Mucosa of descending colon (tissue), 3 donors: ENCODE results near the gene OR4D5. TPM values are rescaled to one million over a fixed set of nuclear protein-coding genes. Genes with fewer than 3 reads are reported as not detected.

Source experiments
- ATAC-seq: fragments of 200-7000 bp; cut with Tn5 transposase; one replicate; pipeline ENCODE4 v1.9.1; 2020; ENCODE audit warnings: mild to moderate bottlenecking, moderate library complexity
- DNase-seq, 3 donors: peaks; one replicate each; pipeline ENCODE4 v3.0.0-alpha.2; 2020
- H3K36me3 ChIP-seq: fragments of 200-600 bp; one replicate; pipeline ENCODE4 v1.8.0; 2021; ENCODE audit warnings: low read depth, mild to moderate bottlenecking
- H3K4me1 ChIP-seq: fragments of 200-600 bp; one replicate; pipeline ENCODE4 v1.8.0; 2021; ENCODE audit warnings: low read depth, mild to moderate bottlenecking
- H3K4me3 ChIP-seq: fragments of 200-600 bp; one replicate; pipeline ENCODE4 v1.8.0; 2021; ENCODE audit warnings: mild to moderate bottlenecking
- H3K9me3 ChIP-seq: fragments of 200-600 bp; one replicate; pipeline ENCODE4 v1.8.0; 2021; ENCODE audit warnings: mild to moderate bottlenecking
- CTCF ChIP-seq: fragments of 200-600 bp; IDR thresholded peaks from one replicate; pipeline ENCODE4 v1.8.0; 2022; ENCODE audit warnings: antibody characterized with exemption, mild to moderate bottlenecking
- intact Hi-C, 2 donors: fragments of 100-400 bp; cut with DNase I in 1 of 2; cut with micrococcal nuclease in 1 of 2; formaldehyde crosslinking; loops; one replicate each; pipeline versions ENCODE4 v1.11.0 to v1.11.1; 2022; cut with DNase I, micrococcal nuclease
- total RNA-seq, 3 donors: library from RNA; stranded (reverse); fragmentation: NEBNext Ultra II Directional in 2 of 3; extraction: Animal tissue kit (Norgen Biotek cat#: 25700) in 2 of 3; gene quantifications; one replicate each; pipeline versions ENCODE4 v1.2.1 to v1.2.4, GENCODE V29; 2021 to 2023
- donor health status: DM: no; HTN: no; CAD: no; lungs with moderate emphysema.
- donor health status: DM: no; HTN: no; CAD: no.
- donor health status: DM: no; HTN: yes; CAD: no.

The OR4D5 gene
- total RNA-seq, 3 donors from 2014 or later: 2.1 to 2.2 TPM; not detected in 1

DNA sequence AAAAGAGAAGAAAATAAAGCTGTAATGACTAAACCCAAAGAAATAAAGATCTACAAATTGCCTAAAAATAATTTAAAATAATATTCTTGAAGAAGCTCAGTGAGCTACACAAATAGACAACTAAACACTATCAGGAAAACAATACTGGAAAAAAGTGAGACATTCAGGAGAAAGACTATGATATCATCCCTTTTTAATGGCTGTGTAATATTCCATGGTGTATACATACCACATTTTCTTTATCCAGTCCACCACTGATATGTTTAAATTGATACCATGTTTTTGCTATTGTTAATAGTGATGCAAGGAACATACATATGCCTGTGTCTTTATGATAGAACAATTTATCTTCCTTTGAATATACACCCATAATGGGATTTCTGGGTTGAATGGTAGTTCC, 17.3 kb downstream of the OR4D5 start:
- DNase-seq: no peak

DNA sequence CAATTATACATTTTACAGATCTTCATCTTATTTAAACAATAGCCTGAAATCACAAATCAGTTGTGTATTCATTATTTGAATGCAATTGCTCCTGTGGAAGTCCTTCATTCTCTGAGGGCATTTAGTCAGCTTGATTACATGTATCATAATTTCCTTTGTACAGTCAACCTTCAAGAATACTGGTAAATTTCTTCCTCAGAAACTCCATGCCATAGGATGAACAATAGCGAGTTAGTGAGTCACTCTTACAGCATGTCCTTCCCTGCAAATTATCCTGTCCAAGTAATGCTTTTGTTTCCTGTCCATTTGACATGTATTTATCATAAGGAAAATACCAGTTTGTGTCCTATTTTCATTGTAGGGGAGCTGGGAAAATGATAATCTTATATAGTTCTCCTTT, 34.4 kb downstream of the OR4D5 start:
- Histone ChIP-seq H3K36me3 (no peaks in the 10 kb centered on the region), H3K9me3 (no peaks in the 10 kb centered on the region), H3K4me3 (no peak overlapping the region), H3K4me1 (no peaks in the 10 kb centered on the region)
- intact Hi-C loops: no loop called here
- ATAC-seq (no peak), DNase-seq (no peak)
- TF ChIP-seq CTCF: no peak

More for the DNA sequence above, 17.3 kb downstream of the OR4D5 start:
- TF ChIP-seq CTCF: no peak
- Histone ChIP-seq H3K4me3 (no peak overlapping the region), H3K36me3 (no peaks in the 10 kb centered on the region), H3K9me3 (no peaks in the 10 kb centered on the region), H3K4me1 (no peaks in the 10 kb centered on the region)
- intact Hi-C loops: no loop called here
- ATAC-seq: no peak

DNA sequence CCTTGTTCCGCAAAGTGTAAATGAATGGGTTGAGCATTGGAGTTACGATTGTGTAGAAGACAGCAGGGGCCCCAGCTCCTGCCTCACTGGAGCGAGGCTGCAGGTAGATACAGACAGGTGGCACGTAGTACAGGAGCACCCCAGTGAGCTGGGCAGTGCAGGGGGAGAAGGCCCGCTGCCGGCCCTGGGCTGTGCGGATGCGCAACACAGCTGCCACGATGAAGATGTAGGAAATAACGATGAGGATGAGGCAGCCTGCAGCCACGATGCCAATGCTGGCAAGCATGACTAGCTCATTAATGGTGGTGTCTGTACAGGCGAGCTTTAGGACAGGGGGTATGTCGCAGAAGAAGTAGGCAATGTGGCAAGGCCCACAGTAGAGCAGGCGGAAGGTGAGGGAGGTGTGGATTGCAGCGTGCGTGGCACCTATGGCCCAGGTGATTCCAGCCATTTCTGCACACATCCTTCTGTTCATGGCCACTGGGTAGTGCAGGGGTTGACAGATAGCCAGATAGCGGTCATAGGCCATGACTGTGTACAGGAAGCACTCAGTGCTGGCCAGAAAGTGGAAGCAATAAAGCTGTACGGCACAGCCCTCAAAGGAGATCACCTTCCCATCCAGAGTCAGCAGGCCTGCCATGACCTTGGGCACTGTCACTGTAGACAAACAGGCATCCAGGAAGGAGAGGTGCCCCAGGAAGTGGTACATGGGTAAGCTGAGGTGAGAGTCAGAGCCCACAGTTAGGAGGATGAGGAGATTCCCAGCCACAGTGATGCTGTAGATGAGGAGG, 37.5 kb downstream of the OR4D5 start:
- no peak for TF ChIP-seq CTCF
- H3K9me3 ChIP-seq: no peaks in the 10 kb centered on the region
- H3K36me3 ChIP-seq: no peaks in the 10 kb centered on the region
- no peak overlapping the region for H3K4me3 ChIP-seq
- no peak for DNase-seq
- no peak for ATAC-seq
- no peaks in the 10 kb centered on the region for H3K4me1 ChIP-seq
- intact Hi-C loops: no loop called here

DNA sequence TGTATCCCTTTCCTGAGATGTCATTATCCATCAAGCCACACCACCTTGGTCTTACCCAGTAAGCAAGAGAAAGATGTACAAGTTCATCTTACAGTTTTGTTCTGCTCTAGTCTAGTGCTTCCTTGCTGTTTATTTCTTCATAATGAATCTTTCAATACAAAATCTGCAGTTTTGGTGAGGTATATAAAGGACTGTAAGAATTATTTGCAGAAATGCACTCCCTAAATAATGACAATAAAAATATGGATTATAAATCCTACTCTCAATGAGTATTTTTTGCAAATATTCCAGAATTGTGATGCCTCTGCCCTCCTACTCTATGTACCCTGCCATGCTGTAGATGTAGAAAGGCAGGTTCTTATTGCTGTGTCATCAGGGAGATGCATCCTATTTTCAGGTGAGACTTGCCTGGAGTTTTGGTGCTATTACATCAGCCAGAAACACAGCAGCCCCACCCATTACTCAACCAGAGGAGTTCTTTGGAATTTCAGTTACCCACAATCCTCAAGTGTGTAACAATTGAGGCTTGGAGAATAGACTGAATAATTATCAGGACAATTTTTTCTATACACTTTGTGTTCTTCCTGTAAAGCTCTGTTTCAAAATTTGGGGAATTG, 38.4 kb downstream of the OR4D5 start, which contains the start of gene OR10S1:
TSS of gene OR10S1 (minus strand) at position 51 of the 617 bp plus-strand sequence. CDS start 117 bp downstream, outside the sequence.
- no peak for ATAC-seq
- TF ChIP-seq CTCF: no peak
- no peaks in the 10 kb centered on the region for H3K4me1 ChIP-seq
- intact Hi-C loops: no loop called here
- no peak for DNase-seq
- H3K9me3 ChIP-seq: no peaks in the 10 kb centered on the region
- H3K4me3 ChIP-seq: no peak within 1 kb of the TSS
- H3K36me3 ChIP-seq: no peaks in the 10 kb centered on the region

GRCh38 chr11:123979311-123979710, 39.9 kb downstream of the OR4D5 start:
- no peak for TF ChIP-seq CTCF
- H3K36me3 ChIP-seq: no peaks in the 10 kb centered on the region
- H3K9me3 ChIP-seq: no peaks in the 10 kb centered on the region
- DNase-seq: no peak
- ATAC-seq: no peak
- no peak overlapping the region for H3K4me3 ChIP-seq
- H3K4me1 ChIP-seq: no peaks in the 10 kb centered on the region
- intact Hi-C loops: no loop called here

Other genes with a start within 250 kb of the OR4D5 start
- gene ZNF202, start 198.0 kb upstream of the OR4D5 start, total RNA-seq: 10 to 100 TPM; 10.6 to 11.9 (median 11.1) TPM
- gene OR6X1, start 185.1 kb upstream of the OR4D5 start, total RNA-seq: not detected
- gene OR6M1, start 133.3 kb upstream of the OR4D5 start, total RNA-seq: not detected
- not detected for gene TMEM225, start 53.9 kb upstream of the OR4D5 start, total RNA-seq
- 1 to 10 TPM in 1 of 3 donors, under 1 TPM in 1, not detected in 1; 0.87 to 1.3 TPM for gene OR8D4, start 37.5 kb upstream of the OR4D5 start, total RNA-seq
- not detected for gene OR6T1, start 4.2 kb downstream of the OR4D5 start, total RNA-seq
- gene OR10S1, start 38.2 kb downstream of the OR4D5 start, total RNA-seq: not detected
- gene OR10G6, start 55.5 kb downstream of the OR4D5 start, total RNA-seq: not detected
- gene OR10G4, start 73.4 kb downstream of the OR4D5 start, total RNA-seq: under 1 TPM in 2 of 3 donors, not detected in 1; 0.41 to 0.55 TPM
- under 1 TPM in 2 of 3 donors, not detected in 1; 0.46 to 0.49 TPM for gene OR10G9, start 83.4 kb downstream of the OR4D5 start, total RNA-seq
- under 1 TPM in 1 of 3 donors, not detected in 2; 0.46 TPM for gene OR10G8, start 87.2 kb downstream of the OR4D5 start, total RNA-seq
- not detected for gene OR10G7, start 101.7 kb downstream of the OR4D5 start, total RNA-seq
- gene VWA5A, start 175.8 kb downstream of the OR4D5 start, total RNA-seq: 10 to 100 TPM; 41.2 to 97.3 (median 55.8) TPM
- not detected for gene OR10D3, start 243.7 kb downstream of the OR4D5 start, total RNA-seq